IPS DF 6.9 (cell line): ENCODE data around the gene IQGAP2.

Source experiments
- DNase-seq: peaks from one replicate; pipeline ENCODE4 v3.0.0-alpha.2; 2013; ENCODE audit warnings: low read depth, low spot score
- H3K27ac ChIP-seq: one replicate; pipeline ENCODE4 v1.5.1; 2013; ENCODE audit warnings: low read length, control low read depth
- H3K27me3 ChIP-seq: 2 replicates; pipeline ENCODE4 v1.6.1; 2013; ENCODE audit warnings: mild to moderate bottlenecking, low read length; ENCODE audit not compliant: control insufficient read depth, insufficient read depth
- H3K36me3 ChIP-seq: 2 replicates; pipeline ENCODE4 v1.6.1; 2013; ENCODE audit warnings: low read length; ENCODE audit not compliant: control insufficient read depth, insufficient read depth
- H3K4me1 ChIP-seq: 2 replicates; pipeline ENCODE4 v1.6.1; 2013; ENCODE audit warnings: low read length; ENCODE audit not compliant: control insufficient read depth, insufficient read depth
- H3K4me3 ChIP-seq: 2 replicates; pipeline ENCODE4 v1.5.1; 2013; ENCODE audit warnings: mild to moderate bottlenecking, low read length
- H3K9me3 ChIP-seq: 2 replicates; pipeline ENCODE4 v1.6.1; 2013; ENCODE audit warnings: low read length, inconsistent platforms; ENCODE audit not compliant: control insufficient read depth, insufficient read depth
- WGBS: extraction: QIAGEN DNeasy Blood & Tissue Kit; methylation state at CpG from one replicate; pipeline ENCODE4 v1.1.7; 2013; ENCODE audit warnings: mixed read lengths, missing lambda C conversion rate; ENCODE audit not compliant: insufficient read length, insufficient coverage; 5-methylcytosine and 5-hydroxymethylcytosine counted together

Gene IQGAP2

DNA sequence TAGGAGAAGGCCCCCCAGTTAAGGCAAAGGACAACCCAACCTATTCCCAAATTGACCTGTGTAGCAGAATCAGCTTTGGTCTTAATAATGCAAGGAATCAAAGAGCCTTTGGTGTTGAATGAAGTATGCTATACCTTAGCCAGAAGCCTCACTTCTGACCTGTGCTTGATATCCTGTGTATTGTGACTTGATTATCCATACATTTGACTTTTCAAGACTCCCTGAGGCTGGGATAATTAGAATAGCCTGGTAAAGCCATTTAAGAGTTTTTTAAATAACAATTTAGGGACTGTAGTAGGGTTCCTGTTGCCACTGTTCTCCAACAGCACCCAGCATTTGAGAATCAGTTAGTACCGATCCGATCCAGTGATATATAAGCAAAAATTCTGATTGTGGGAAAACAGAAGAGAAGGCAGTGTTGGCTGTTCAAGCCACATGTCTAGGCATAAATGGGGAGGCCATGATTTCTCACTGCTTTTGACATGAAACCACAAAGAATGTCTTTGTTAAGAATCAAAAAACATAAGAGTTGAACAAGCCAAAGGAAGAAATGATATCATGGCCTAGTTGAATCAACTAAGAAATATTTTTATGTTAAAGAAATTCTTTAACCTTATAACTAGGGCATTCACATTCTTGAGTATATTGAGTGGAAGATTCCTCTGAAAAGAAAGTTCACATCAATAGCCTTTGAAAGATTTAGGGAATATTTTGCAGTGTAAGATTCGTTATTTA is 121.2 kb downstream of the IQGAP2 start:
- no CpG with 5 or more reads among the region's 3 CpGs for WGBS
- H3K36me3 ChIP-seq: no peaks in the 10 kb centered on the region
- H3K27ac ChIP-seq: peak overlapping the region; percentile 33
- no peaks in the 10 kb centered on the region for H3K27me3 ChIP-seq
- no peak for DNase-seq
- no peaks in the 10 kb centered on the region for H3K9me3 ChIP-seq
- H3K4me3 ChIP-seq: no peak overlapping the region
- no peaks in the 10 kb centered on the region; the same call in 1 of the 2 replicates for H3K4me1 ChIP-seq

GRCh38 chr5:76524868-76525267 is 121.8 kb downstream of the IQGAP2 start:
- H3K27me3 ChIP-seq: no peaks in the 10 kb centered on the region
- no peak overlapping the region for H3K27ac ChIP-seq
- H3K36me3 ChIP-seq: no peaks in the 10 kb centered on the region
- no peaks in the 10 kb centered on the region; the same call in 1 of the 2 replicates for H3K4me1 ChIP-seq
- WGBS: no CpG with 5 or more reads among the region's 2 CpGs
- no peaks in the 10 kb centered on the region for H3K9me3 ChIP-seq
- H3K4me3 ChIP-seq: no peak overlapping the region
- no peak for DNase-seq

- no CpG with 5 or more reads among the region's 2 CpGs for WGBS
- H3K4me1 ChIP-seq: no peaks in the 10 kb centered on the region; the same call in 1 of the 2 replicates
Observed at GRCh38 chr5:76525956-76526355, 122.9 kb downstream of the IQGAP2 start.

GRCh38 chr5:76526950-76527583 is 124.0 kb downstream of the IQGAP2 start:
- Histone ChIP-seq H3K9me3 (no peaks in the 10 kb centered on the region), H3K27ac (no peak overlapping the region), H3K36me3 (no peaks in the 10 kb centered on the region), H3K27me3 (no peaks in the 10 kb centered on the region), H3K4me1 (no peaks in the 10 kb centered on the region; the same call in 1 of the 2 replicates), H3K4me3 (no peak overlapping the region)
- no CpG with 5 or more reads among the region's 2 CpGs for WGBS
- no peak for DNase-seq

More at GRCh38 chr5:76525956-76526355, 122.9 kb downstream of the IQGAP2 start:
- no peaks in the 10 kb centered on the region for H3K27me3 ChIP-seq
- H3K36me3 ChIP-seq: no peaks in the 10 kb centered on the region
- no peak overlapping the region for H3K27ac ChIP-seq
- DNase-seq: no peak
- no peak overlapping the region for H3K4me3 ChIP-seq
- H3K9me3 ChIP-seq: no peaks in the 10 kb centered on the region

DNA sequence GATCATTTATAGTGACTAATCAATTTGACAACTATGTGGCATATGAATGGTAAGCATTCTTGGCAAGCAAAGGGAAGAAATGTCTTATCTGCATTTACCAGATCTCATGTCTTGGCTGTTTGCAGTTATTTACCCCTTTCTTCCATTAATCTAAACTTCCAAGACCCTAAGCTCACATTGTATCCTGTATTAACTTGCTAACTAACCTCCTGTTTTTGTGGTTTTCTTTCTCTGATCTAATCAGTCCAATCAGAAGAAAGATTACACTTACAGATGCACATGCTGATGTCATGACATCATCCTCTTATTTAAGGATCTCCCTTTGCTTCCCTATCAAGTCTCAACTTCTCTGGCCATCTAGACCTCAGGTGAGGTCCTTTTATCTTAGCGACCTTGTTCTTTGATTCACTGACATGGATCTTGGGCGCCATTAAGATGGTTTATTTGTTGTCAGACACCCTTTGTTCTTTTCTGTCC is 124.6 kb downstream of the IQGAP2 start:
- no peak overlapping the region for H3K4me3 ChIP-seq
- H3K4me1 ChIP-seq: peaks cover 2% of the 10 kb centered on the region; the same call in 1 of the 2 replicates
- DNase-seq: no peak
- WGBS: no CpG with 5 or more reads among the region's 2 CpGs
- H3K27ac ChIP-seq: no peak overlapping the region
- H3K36me3 ChIP-seq: no peaks in the 10 kb centered on the region
- H3K9me3 ChIP-seq: no peaks in the 10 kb centered on the region
- H3K27me3 ChIP-seq: no peaks in the 10 kb centered on the region

- WGBS: no CpG with 5 or more reads among the region's 2 CpGs
- Histone ChIP-seq H3K27ac (no peak overlapping the region), H3K4me1 (peaks cover 2% of the 10 kb centered on the region; the same call in 1 of the 2 replicates), H3K36me3 (no peaks in the 10 kb centered on the region), H3K27me3 (no peaks in the 10 kb centered on the region), H3K4me3 (no peak overlapping the region), H3K9me3 (no peaks in the 10 kb centered on the region)
- DNase-seq: no peak
Observed at GRCh38 chr5:76528547-76529331, 125.7 kb downstream of the IQGAP2 start.

DNA sequence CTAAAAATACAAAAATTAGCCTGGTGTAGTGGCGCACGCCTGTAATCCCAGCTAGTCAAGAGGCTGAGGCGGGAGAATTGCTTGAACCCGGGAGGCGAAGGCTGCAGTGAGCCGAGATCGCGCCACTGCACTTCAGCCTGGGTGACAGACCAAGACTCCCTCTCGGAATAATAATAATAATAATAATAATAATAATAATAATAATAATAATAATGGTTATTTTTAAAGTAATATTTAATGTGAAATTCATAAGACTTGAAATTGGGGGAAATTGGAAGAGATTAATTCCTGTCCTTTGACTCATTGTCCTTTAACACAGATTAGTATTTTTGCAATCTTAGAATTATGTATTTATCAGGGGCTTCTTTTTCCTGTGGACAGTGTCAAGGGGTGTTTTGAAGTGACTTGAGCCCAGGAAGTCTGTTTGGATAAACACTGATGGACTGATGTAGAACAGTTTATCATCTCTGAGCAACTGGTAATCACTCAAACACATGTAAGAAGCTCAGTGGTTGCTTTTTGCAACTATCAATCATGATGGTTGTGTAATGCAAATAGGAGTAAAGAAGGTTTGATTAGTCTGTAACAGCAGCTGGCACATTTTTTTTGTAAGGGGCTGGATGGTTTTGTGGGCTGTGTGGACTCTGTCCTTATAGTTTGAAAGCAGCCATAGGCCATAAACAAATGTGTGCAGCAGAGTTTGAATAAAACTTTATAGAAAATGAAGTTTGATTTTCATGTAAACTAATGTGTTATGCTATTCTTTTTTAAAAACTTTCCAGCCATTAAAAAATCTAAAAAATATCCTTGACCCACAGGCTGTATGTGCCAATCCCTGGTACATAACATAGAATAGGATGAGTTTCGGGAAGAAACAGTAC is 126.6 kb downstream of the IQGAP2 start:
- H3K4me1 ChIP-seq: peaks cover 2% of the 10 kb centered on the region; the same call in 1 of the 2 replicates

DNA sequence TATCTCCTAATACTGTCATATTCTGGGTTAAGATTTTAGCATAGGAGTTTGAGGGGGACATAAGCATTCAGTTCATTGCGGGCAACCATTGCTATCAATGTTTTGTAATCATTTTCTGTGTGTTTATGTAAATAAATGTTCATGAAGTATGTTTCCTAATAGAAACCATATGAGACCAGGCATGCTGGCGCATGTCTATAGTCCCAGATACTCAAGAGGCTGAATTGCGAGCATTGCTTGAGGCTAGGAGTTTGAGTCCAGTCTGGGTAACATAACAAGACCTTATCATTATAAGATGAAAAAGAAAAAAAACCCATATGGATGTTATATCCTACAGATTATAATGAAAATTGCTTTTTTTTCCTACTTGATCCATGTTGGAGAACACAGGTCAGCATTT is 129.0 kb downstream of the IQGAP2 start:
- Histone ChIP-seq H3K9me3 (no peaks in the 10 kb centered on the region), H3K4me1 (peaks cover 6% of the 10 kb centered on the region; the same call in 1 of the 2 replicates), H3K27ac (no peak overlapping the region), H3K4me3 (no peak overlapping the region), H3K27me3 (no peaks in the 10 kb centered on the region), H3K36me3 (no peaks in the 10 kb centered on the region)
- no peak for DNase-seq
- WGBS: no CpG with 5 or more reads among the region's 3 CpGs

More for the DNA sequence above, 126.6 kb downstream of the IQGAP2 start:
- DNase-seq: no peak
- no peak overlapping the region for H3K4me3 ChIP-seq
- no peaks in the 10 kb centered on the region for H3K27me3 ChIP-seq
- H3K36me3 ChIP-seq: no peaks in the 10 kb centered on the region
- no CpG with 5 or more reads among the region's 10 CpGs for WGBS
- H3K9me3 ChIP-seq: no peaks in the 10 kb centered on the region
- H3K27ac ChIP-seq: no peak overlapping the region

- H3K4me3 ChIP-seq: no peak overlapping the region
- no peaks in the 10 kb centered on the region for H3K27me3 ChIP-seq
- no peak for DNase-seq
- no CpG with 5 or more reads among the region's 4 CpGs for WGBS
- H3K36me3 ChIP-seq: no peaks in the 10 kb centered on the region
- peaks cover 6% of the 10 kb centered on the region; the same call in 1 of the 2 replicates for H3K4me1 ChIP-seq
- no peaks in the 10 kb centered on the region for H3K9me3 ChIP-seq
- no peak overlapping the region for H3K27ac ChIP-seq
Observed at GRCh38 chr5:76532973-76533372, 129.9 kb downstream of the IQGAP2 start.
